GM19025 (cell line): ENCODE measurements around the gene SIRT1.
"Not testable (repeated sequence)": the region's sequence is repeated elsewhere in the genome, so short reads cannot be mapped to it uniquely, and the experiment has no call there.

Experiments
- ATAC-seq: cut with Tn5 transposase; IDR thresholded peaks from one replicate; pipeline ENCODE4 v1.9.1; 2021; ENCODE audit warnings: mild to moderate bottlenecking, low read depth, moderate library complexity; ENCODE audit not compliant: unreplicated experiment

The SIRT1 gene

DNA sequence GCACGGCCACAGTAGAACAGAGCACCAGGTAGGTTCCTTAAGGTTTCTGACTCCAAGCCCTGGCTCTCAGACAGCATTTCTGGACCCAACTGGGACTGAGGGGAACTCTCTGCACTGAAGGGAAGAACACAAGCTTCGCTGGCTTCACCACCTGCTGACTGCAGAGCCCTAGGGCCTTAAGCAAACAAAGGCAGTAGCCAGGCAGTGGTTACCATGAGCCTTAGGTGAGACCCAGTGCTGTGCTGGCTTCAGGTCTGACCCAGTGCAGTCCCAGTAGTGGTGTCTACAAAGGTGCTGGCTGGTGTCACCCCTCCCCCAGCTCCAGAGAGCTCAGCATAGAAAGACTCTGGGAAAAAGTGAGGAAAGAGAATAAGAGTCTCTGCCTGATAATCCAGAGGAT, 59.5 kb downstream of the SIRT1 start:
- no peak for ATAC-seq

DNA sequence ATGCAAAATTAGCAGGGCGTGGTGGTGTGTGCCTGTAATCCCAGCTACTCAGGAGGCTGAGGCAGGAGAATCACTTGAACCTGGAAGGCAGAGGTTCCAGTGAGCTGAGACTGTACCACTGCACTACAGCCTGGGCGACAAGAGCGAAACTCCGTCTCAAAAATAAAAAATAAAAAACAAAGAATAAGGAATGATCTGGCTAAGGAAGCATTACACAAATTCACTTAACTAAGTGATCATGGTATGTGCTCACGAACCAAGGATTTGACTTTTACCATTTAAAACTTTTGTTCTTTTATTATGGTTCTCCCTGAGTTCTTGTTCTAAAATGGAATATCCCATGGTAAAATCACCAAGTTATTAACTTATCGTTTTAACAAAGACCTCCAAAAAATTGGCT, 71.2 kb downstream of the SIRT1 start:
- ATAC-seq, result no peak

DNA sequence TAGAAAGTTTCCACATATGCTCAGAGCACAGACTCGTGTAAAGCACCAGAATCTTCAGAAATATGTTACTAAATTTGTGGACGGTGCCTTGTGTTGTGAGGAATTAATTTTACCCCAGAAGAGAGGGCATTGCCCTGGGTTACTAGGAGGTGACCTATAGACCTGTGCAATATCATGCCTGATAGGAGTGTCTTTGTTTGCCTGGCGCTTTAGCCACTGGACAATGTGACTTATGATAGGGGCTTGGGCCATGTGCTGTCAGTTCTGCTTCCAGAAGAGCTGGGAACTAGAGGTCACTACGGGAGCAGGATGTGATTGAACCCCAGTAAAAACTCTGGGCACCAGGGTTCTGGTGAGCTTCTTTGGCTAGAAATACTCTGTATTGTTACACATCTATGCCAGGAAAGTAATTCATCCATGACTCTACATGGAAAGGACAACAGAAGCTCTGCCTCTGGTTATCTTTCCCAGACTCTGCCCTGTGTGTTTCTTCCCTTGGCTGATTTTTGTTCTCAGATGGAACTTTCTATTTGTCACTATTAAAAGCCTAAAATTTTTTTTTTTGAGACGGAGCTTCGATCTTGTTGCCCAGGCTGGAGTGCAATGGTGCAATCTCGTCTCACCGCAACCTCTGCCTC, 75.5 kb downstream of the SIRT1 start:
- no peak for ATAC-seq

DNA sequence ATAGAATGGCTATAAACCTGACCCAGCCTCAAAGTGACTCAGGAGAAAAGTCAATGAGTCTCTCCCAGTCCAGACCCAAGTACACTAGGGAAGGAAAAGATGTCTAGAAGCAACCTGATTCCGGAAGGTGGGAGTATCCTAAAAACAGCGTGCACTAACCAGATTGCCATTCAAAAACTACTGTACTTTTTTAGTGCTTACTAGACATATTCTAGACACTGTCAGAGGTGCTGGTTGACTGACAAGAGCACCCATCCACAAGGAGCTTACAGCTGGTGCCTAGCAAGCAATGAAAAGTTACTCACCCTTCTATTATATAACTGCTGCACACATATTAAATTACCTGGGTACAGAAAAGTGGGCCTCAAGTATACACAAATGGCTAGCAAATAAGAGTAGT, 81.0 kb downstream of the SIRT1 start:
- ATAC-seq, result no peak

DNA sequence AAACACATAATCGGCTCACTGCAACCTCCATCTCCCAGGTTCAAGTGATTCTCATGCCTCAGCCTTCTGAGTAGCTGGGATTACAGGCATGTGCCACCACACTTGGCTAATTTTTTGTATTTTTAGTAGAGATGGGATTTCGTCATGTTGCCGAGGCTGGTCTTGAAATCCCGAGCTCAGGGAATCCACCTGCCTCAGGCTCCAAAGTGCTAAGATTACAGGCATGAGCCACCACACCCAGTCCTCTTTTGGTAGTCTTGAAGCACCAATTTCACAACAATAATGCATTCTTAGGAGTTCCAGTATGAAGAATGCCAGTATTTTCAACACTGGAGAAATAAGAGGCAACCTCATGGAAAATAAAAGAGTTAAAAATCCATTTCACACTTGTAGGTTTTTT, 81.6 kb downstream of the SIRT1 start:
- not testable (repeated sequence) for ATAC-seq
